M059J (cell line): ENCODE data around the gene LRIG3. TPM values are rescaled to one million over a fixed set of nuclear protein-coding genes. Genes with fewer than 3 reads are reported as not detected.

ENCODE experiments used
- DNase-seq: peaks from one replicate; pipeline ENCODE4 v3.0.0-alpha.2; 2012; ENCODE audit warnings: low read depth
- total RNA-seq: library from RNA; depleted of rRNA; stranded (reverse); fragments of >200 nt; shearing (Covaris generic); gene quantifications from 2 replicates; pipeline ENCODE4 v1.2.3, GENCODE V29; 2014

The LRIG3 gene
- total RNA-seq, 1 experiment from 2014 or later = 32.6 TPM

DNA sequence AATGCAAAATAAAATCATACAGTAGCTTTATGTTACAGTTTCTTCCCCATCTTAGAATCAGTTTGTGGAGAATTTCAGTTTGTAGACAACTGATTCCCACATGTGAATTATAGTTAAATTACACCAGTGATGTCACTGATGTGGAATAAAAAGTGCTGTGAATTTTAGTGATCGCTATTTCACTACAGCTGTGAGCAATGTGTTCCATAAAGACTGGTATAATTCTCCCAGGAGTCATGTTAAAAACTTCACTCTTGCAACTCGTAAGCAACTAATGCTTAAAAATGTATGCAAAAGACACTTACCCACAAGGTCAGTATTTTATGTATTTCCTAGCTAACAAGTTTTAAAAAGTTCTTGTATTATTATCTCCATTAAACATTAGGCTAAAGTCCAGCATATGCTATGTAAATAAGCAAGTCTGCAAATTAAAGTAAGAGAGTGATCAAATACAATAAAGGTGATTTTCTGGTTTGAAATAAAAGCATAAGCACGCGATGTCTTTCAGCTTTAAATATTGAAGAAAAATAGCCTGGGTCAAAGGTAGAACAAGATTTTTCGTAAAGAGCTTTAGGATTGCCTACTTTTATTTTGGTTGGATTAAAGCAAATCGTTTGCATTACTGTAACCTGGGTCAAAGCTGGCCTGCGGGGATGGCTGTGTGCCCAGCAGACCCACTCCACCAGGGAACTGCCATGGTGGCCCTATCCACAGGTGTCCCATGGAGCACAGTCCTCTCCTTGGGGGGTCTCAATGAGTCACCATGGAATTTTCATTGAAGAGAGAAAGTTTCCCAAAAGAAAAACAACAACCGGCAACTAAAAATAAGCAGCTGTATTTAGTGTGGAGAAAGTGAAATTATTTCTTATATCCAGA lies 12.7 kb upstream of the LRIG3 start:
- DNase-seq = no peak

DNA sequence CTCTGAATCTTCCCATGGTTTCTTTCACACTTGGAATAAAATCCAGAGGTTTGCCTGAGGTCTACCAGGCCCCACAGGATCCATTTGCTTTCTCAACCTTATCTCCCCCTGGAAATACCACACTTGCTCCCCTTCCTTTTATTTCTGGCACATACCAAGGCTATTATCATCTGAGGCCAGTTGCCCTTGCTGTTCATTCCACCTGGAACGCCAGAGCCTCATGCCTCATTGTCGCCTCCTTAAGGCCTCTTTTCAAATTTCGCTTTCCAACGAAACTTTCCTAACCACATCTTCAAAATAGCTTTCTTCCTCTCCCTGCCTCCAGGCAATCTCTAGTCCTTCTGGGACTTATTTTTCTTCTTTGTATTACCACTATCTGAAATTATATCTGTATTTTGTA lies 11.2 kb upstream of the LRIG3 start:
- DNase-seq = no peak

DNA sequence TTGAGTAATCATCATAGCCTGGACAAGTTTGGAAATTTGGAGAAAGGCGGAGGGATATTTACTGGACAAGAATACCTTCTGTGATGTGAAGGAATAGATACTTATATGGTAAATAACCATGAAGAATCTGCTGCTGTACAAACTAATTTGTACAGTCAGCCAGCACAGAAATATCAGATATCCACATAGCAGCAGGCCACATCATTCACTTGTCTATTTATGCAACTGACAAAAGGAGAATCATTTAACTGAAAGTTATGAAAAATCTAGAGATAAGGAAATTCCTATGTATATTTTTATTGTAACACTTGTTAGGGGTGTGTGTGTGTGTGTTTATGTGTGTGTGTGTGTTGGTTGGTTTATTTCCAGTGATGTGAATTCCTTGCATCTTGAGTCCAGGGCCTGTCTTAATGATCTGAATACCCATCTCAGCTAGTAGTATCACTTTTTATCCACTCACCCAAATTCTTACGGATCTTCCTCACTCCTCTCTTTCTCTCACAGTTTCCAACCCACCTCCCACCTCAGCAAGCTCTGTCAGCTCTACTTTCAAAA lies 10.5 kb upstream of the LRIG3 start:
- DNase-seq = no peak

DNA sequence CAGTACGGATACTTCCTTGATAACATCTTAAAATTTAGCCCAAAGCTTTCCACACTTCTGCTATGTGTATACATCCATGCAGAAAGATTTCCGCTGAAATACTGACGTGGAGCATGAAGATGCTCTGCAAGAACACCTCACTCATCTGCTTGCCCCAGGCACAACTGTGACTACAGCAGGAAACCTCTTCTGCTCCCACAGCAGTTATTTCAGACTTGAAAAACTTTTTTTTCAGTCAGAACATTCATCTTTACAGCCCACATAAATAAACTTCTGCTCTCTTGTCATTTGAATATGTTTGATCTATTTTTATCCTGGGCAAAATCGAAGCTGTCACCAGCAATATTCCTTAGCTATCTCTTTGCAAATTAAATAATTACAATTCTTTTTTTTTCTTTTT lies 6.8 kb upstream of the LRIG3 start:
- DNase-seq = no peak

DNA sequence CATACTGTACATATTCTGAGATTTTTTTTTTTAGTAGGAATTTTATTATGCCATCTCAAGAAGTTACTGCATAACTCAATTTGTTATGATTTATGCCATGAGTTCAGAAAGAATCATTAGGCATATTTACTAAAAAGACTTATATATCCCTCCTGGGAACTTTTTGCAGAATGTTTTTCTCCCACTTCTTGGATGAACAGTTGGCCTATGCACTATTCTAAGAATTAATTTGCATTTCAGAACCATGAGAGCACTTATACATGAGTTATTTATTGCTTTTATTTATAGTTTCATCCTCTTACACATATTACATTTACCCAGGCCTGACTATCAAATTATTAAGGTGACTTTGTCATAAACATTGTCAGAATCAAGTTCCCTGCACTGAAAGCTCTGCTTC lies 6.3 kb upstream of the LRIG3 start:
- no peak for DNase-seq

DNA sequence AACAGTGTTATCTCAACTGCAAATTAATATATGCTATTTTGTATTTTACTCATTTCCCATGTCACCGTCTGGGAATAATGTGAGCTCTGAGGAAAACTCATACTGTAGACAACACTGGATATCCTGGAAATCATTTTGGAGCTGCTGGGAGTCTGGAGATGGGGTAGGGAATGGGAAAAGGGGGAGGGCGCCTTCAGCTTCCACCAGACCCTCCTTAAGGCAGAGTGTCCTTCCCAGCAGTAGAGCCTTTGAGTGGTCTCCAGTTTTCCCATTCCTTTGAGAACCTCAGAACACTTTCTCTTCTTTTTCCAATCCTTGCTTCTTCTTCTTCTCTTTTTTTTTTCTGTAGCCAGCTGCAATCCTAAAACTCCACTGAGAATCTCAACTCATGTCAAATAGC lies 5.4 kb upstream of the LRIG3 start:
- no peak for DNase-seq

DNA sequence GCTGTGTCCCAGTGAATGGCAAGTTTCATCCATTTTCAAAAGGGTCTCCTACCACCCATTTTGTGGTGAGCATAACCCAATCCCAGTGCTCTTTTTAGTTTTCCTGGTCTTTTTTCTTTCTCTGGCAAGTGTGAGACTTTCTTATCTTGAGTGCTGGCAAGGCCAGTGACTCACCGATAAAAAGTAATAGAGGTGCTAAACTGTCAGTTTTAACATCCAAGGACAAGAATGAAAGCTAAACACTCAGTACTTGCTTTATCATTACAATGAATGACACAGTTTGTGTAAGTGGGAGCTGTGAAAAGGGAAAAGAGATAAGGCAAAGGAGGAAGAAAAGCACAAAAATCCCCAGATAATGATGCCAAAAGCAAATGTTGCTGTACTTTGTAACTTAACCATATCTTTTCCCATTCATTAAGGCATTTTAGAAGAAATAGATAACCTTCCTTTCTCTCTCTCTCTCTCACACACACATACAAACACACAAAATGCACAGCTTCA lies 4.9 kb upstream of the LRIG3 start:
- peak; percentile 40 for DNase-seq

DNA sequence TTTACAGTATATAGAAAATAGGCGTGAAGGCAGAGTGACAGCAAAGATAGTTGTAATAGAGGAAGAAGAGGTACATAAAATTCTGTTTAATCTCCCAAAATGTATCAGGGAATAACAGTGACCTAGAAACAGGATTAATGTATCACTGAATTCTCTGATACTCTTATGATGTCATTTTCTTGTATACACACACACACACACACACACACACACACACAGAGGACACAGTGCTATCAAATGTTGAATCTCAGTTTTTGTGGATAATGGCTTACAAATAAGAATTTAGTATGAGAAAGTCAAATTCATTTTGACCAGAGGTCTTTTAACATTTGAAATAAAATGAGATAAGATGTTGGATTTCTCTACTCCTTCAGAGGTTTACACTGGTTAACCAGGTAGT lies 4.3 kb upstream of the LRIG3 start:
- no peak for DNase-seq

DNA sequence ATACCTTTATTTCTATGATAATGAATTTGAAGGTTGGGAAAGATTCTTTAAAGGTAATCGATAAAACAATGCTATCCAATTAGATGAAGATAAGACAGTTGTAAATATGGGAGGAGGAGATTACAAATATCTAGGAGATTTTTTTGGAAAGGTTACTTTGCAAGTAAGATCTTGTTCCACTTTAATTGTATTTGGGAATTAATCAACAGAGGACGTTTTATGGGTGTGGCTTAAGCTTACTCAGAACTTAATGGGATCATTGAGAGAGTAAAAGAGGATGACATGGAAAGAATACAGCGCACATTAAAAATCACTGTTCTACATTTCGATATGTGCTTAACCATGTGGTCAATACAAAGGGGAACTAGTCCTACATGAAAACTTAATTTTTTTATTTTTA lies 3.5 kb upstream of the LRIG3 start:
- DNase-seq = no peak

DNA sequence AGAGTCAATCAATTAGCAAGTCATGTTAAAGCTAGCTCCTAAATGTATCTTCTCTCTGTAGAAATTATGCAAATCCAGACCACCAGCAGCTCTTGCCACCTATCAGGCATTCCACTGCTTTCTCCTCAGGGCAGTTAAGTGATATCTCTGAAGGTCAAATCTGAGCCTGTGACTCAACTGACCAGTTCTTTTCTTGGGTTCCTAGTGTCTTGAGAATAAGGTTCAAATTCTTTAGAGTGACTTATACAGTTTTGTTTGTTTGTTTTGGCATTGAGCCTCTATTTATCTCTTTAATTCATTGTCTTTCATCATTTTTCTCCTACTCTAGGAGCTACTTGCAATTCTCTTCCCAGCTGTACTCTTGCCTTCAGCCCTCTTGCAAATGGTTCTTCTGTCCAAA lies 2.5 kb upstream of the LRIG3 start:
- DNase-seq = peak; percentile 84

DNA sequence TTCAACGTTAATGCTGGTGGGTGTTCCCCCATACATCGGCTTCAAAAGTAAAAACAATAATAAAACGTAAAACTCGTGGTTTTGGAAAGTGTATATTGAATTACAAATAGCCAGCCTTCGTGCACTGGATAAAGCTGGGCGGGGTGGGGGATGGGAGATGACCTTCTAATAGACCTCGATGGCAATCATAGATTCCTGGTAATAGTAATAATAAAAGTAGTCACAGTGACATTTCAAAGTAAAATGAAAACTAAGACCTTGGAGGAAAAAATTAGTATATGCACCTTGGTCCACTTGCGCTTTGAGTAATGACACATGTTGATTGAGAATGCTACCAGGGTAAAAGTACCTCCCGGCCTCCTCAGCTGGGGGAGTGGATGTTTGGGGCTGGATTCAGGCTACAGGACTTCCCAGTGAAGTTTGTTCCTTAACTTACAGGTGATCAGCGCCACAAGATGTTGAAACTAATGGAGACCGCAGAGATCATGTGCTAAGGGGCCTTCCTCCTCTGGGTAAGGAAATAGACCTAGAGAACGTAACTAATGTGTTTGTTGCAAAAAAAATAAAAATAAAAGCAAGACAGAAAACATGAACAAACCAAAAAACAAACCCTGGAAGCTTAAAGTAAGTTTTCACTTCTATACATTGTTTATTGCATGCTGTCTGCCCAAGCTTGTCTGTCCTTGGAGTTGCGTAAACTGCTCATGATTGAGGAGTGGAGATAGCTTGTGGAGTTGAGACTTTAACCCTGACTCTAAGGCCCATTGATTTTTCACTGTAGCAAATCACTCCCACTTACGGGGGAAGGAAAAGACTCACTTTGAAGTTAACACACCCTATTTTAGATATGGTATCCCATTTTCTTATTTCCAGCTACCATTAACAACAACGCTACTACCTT lies 907 bp upstream of the LRIG3 start:
- no peak for DNase-seq

DNA sequence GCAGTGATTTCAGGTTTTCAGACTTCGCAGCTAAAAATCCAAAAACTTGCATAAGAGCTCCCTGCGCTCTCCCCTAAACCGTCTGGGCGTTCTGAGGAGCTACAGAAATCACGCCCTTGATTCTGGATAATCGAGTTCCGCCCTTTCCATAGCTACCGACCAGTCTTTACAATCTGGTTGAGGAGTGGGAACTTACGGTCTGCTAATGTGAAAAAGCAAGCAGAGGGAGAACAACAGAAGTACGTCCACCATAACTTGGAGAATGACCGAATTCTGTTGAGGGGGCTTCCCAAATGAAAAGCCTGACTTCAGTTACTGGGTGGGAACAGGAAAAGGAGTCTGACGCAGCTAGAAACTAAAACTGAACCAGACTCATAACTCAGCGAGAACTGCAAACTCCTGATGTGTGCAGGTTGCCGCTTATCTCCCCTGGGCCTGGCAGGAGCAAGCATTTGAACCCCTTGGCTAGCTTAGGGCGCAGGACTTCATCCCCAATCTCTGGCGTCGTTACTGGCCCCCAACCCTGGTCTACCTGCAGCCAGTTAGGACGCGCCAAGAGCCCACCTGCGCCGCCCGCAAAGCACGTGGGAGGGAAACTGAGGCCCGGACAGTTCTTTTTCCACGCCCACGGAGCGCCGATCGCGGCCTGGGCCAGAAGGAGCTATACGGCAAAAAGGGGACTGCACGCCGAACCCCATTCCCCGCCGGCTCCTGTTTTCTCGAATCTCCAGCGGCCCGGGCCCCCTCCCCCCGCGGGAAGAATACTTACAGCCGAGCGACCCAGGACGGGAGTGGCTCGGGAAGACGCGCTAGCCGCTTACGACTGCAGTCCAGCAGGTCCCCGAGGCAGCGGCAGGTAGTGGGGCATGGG lies 838 bp downstream of the LRIG3 start:
- DNase-seq = peak; percentile 66

DNA sequence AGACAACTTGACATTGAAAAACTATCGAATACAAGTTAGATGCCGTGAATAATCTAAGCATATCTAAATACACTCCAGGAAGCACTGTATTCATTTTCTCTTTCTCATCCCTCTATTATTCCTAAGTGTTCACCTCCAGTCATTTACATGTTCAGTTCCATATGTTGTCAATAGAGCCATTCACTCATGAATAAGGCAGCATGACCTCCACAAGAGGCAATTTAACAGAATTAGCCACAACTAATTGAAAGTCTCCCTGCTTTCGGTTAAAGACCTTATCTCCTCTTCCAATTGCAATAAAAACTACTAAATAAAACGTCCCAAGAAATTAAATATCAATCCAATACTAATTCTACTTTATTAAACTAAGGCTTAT lies 1.8 kb downstream of the LRIG3 start:
- no peak for DNase-seq

DNA sequence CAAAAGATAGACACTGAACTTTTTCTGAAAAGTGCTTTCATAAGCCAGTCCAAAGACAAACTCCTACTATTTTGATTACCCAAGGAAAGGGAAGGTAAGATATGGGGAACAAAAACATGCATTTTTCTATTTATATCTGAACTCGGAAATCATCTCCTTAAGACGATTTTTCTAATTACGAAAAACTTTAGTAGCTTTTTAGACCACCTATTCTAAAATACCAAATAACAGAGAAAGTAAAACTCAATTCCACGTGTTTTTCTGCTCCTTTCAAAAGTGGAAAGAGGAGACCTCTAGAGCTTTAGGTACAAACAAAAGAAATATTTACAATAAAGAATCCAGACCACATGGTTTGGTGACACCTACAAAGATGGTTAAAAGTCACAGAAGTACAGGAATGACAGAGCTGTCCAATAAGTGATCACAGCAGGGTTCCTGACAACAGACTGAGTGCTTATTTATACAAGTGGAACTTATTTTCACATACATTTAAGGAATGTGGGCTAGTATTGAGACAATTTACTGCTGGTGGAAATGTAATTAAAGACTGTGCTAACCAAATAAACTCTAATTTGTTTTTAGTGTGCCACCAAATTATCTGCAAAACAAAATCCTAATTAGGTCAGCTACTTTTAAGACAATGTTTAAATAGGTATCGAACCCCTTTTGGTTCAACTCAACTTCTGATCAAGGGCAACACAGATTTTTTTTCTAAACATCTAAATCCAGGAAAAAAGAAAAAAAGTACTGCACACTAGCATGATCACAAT lies 2.4 kb downstream of the LRIG3 start:
- peak; percentile 32 for DNase-seq

DNA sequence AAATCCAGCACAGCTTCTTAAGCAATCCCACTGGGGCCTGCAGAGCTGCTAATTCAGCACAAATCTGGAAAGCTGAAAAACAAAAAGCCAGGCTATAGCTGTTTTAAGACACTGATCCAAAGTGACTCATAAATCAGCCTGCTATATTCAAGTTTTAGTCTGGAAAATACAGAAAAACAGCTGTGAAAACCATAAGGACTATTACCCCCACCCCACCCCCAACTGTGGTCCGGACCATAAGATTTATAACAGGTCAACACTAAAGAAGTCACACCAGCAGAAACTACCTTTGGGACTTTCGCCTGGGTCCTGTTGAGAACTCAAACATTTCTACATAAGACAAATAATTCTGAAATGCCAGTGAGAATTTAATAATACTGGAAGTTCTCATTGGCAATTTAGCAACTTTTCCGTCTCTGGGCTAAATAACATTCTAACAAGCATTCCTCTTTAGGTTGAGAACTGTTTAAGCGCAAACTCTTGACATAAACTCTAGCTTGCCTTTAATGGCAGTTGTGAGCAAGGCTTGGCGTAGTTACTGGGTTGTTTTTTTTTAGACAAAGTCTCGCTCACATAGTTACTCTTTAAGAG lies 3.3 kb downstream of the LRIG3 start:
- peak; percentile 57 for DNase-seq

DNA sequence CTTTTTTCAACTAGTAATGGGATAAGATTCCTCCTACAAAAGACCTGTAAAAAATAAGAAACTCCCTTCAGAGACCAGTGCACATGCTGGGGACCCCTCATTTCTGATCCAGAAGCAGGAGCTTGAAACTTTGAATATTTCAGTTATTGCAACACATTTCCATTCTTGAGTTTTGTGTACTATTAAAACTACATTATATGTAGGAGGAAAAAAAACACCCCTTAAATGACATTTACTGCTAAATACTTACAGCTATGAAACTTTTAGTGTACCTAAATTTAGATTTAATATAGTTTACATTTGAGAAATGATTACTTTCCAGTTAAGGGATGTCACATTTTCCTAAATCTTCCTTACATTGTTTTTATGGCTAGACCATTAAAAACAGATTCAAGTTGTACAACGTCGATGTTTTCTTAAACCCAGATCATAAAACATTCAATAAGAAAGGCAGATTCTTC lies 4.1 kb downstream of the LRIG3 start:
- no peak for DNase-seq

DNA sequence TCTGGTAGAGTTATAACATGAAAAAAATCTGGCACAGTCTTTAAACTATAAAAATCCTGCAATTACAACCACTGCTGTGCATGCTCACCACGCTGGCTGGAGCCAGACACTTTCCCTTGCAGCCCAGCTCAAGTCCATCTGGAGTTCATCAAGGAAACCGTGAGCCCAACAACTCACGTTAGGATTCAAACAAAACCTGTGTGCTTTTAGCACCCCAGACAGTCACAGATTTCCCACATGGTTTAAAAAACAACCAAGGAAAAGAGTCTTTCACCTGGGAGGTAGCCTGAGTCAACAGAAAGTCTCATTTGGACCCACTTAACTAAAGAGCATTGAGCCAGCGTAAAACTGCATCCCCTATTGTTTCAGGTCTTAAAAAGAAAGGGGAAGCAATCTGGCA lies 4.7 kb downstream of the LRIG3 start:
- peak; percentile 66 for DNase-seq

DNA sequence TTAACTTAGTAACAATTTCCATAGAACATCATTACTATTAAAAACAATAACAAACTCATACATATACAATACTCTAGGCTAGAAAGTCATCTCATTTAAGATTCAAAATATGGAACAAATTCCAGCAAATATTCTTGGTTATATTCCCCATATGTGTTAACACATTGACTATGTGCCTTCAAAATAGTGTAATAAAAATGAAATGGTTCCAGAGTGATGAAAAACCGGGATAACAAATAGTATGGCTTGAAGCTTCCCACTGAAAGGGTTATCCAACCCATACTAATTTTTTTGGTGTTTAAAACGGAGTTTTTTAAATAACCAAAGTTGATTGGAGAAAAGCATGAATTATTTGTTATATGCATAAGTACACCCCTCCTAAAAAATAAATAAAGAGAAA lies 5.3 kb downstream of the LRIG3 start:
- no peak for DNase-seq

DNA sequence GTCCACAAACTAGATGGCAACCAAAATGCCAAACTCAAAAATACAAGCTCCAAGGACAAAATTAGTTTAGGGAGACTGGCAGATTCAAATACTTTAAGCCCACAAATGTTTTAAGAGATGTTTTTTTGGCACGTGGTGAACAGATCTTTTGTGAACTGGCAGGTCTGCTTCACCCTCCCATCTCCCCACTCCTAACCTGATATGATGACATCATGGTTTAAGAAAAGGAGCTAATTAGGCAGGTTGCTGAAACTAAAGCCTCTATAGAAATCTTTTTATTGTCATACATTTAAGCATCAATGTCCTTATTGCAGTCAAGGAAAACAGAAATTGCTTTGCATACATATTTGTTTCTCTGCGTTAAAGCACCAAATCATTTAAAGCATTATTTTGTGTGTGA lies 5.8 kb downstream of the LRIG3 start:
- peak; percentile 15 for DNase-seq

DNA sequence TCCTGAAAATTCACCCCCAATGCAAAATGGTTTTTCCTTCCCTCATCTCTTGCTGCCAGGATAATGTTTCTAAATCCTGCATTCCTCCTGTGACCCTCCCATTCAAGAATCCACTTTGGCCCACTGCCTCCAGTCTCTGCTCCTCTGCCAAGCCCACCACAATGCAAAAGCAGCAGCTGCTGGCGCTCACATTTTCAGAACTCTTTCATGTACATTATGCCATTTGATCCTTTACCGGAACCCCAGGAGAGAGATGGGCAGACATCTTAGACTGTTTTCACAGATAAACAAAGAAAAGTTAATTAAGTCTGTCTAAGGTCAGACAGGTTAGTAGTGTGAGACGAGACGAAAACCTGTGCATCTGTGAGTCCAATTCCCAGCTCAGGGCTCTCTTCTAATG lies 12.9 kb downstream of the LRIG3 start:
- no peak for DNase-seq
